Hindlimb muscle (tissue), 1 donor: ENCODE results near the gene NXPH4. TPM values are rescaled to one million over a fixed set of nuclear protein-coding genes. Genes with fewer than 3 reads are reported as not detected.

Experiments
- DNase-seq: peaks from one replicate; pipeline ENCODE4 v3.0.0-alpha.2; 2013
- polyA plus RNA-seq: library from polyadenylated mRNA; unstranded; fragments of 120-200 nt; gene quantifications from one replicate; pipeline ENCODE4 v1.2.1, GENCODE V29; 2013; ENCODE audit not compliant: insufficient read length

The NXPH4 gene
- polyA plus RNA-seq, 1 donor, result 2.7 TPM

- DNase-seq, result no peak
These were observed 17.0 kb downstream of the NXPH4 start for GRCh38 chr12:57233357-57234232.

- DNase-seq, result no peak
These were observed 17.6 kb downstream of the NXPH4 start for GRCh38 chr12:57234233-57234570.

GRCh38 chr12:57234571-57235016 lies 18.0 kb downstream of the NXPH4 start:
- no peak for DNase-seq

- DNase-seq, result no peak
These were observed 18.6 kb downstream of the NXPH4 start for GRCh38 chr12:57235017-57235727.

- no peak for DNase-seq
These were observed 19.1 kb downstream of the NXPH4 start for GRCh38 chr12:57235728-57236131.

GRCh38 chr12:57236201-57236924 lies 19.8 kb downstream of the NXPH4 start:
- no peak for DNase-seq

GRCh38 chr12:57236925-57237595 lies 20.5 kb downstream of the NXPH4 start:
- DNase-seq, result no peak

GRCh38 chr12:57237596-57237931 lies 21.0 kb downstream of the NXPH4 start:
- no peak for DNase-seq

GRCh38 chr12:57237932-57238853 lies 21.6 kb downstream of the NXPH4 start:
- no peak for DNase-seq

GRCh38 chr12:57238854-57239554 lies 22.4 kb downstream of the NXPH4 start:
- DNase-seq, result peak; percentile 91

- no peak for DNase-seq
These were observed 23.0 kb downstream of the NXPH4 start for GRCh38 chr12:57239587-57240065.

GRCh38 chr12:57240066-57240921 lies 23.7 kb downstream of the NXPH4 start:
- DNase-seq, result peak; percentile 59

- DNase-seq, result no peak
These were observed 24.4 kb downstream of the NXPH4 start for GRCh38 chr12:57240926-57241401.

GRCh38 chr12:57241402-57242310 lies 25.1 kb downstream of the NXPH4 start:
- no peak for DNase-seq

GRCh38 chr12:57242329-57242690 lies 25.7 kb downstream of the NXPH4 start:
- DNase-seq, result no peak

GRCh38 chr12:57242691-57243454 lies 26.3 kb downstream of the NXPH4 start:
- DNase-seq, result peak; percentile 66

GRCh38 chr12:57243521-57244311 lies 27.1 kb downstream of the NXPH4 start:
- DNase-seq, result peak; percentile 63
